Calu3 (cell line): ENCODE data around the gene TENT5C. TPM values are rescaled to one million over a fixed set of nuclear protein-coding genes. Genes with fewer than 3 reads are reported as not detected.

Experiments used
- BruUV-seq: library from RNA; stranded (reverse); fragments of 400-500 nt; replicated peaks from 2 replicates; lab custom pipeline; 2021; lab: Mats Ljungman, UMichigan
- CTCF ChIA-PET: fragments of 300-600 bp; sonication (Branson Sonifier 250); formaldehyde crosslinking; loops from one replicate; lab custom pipeline; 2022; ENCODE audit warnings: antibody characterized with exemption; lab: Charles Lee
- DNase-seq: peaks from one replicate; pipeline ENCODE4 v3.0.0; 2022
- H3K27ac Mint-ChIP-seq: one replicate; pipeline ENCODE4 v1.8.0; 2022; ENCODE audit warnings: mixed read lengths; ENCODE audit not compliant: unreplicated experiment
- H3K27me3 Mint-ChIP-seq: one replicate; pipeline ENCODE4 v1.8.0; 2022; ENCODE audit warnings: mixed read lengths; ENCODE audit not compliant: unreplicated experiment
- H3K36me3 Mint-ChIP-seq: one replicate; pipeline ENCODE4 v1.8.0; 2022; ENCODE audit warnings: mild to moderate bottlenecking, moderate library complexity, mixed read lengths; ENCODE audit not compliant: insufficient read depth, unreplicated experiment
- H3K4me1 Mint-ChIP-seq: one replicate; pipeline ENCODE4 v1.8.0; 2022; ENCODE audit warnings: mild to moderate bottlenecking, low read depth, mixed read lengths; ENCODE audit not compliant: unreplicated experiment
- H3K4me3 Mint-ChIP-seq: one replicate; pipeline ENCODE4 v1.8.0; 2022; ENCODE audit warnings: mild to moderate bottlenecking, low read depth, moderate library complexity, mixed read lengths; ENCODE audit not compliant: unreplicated experiment
- H3K9me3 Mint-ChIP-seq: one replicate; pipeline ENCODE4 v1.8.0; 2022; ENCODE audit warnings: low read depth, mixed read lengths; ENCODE audit not compliant: unreplicated experiment
- CTCF ChIP-seq: fragments of 200-600 bp; IDR thresholded peaks from one replicate; pipeline ENCODE4 v1.8.0; 2022; ENCODE audit warnings: antibody characterized with exemption; ENCODE audit not compliant: unreplicated experiment
- intact Hi-C: fragments of 100-400 bp; cut with micrococcal nuclease; formaldehyde crosslinking; loops from one replicate; pipeline ENCODE4 v1.10.0; 2022; ENCODE audit not compliant: unreplicated experiment
- total RNA-seq: library from RNA; stranded (reverse); gene quantifications from 2 replicates; pipeline ENCODE4 v1.2.3, GENCODE V29; 2022

TENT5C gene
- total RNA-seq, 1 experiment from 2014 or later = 0.28 TPM

- DNase-seq = no peak
- no TSS peak for BruUV-seq
- no peaks in the 10 kb centered on the region for H3K4me1 Mint-ChIP-seq
- H3K27ac Mint-ChIP-seq = no peak overlapping the region
- H3K27me3 Mint-ChIP-seq = peaks cover 19% of the 10 kb centered on the region
- no peaks in the 10 kb centered on the region for H3K9me3 Mint-ChIP-seq
- no peak overlapping the region for H3K4me3 Mint-ChIP-seq
- intact Hi-C loops = loop anchor here (10.0 kb wide), 1 partner anchor 135 kb away; no protein-coding TSS in a partner anchor
- CTCF ChIA-PET = no interaction called here
- no peak for TF ChIP-seq CTCF
- H3K36me3 Mint-ChIP-seq = no peaks in the 10 kb centered on the region
Measured at GRCh38 chr1:117669572-117669971, 63.7 kb downstream of the TENT5C start.

GRCh38 chr1:117670976-117671780 is 65.3 kb downstream of the TENT5C start:
- Mint-ChIP-seq H3K4me3 (no peak overlapping the region), H3K4me1 (no peaks in the 10 kb centered on the region), H3K27ac (no peak overlapping the region), H3K27me3 (peaks cover 17% of the 10 kb centered on the region), H3K9me3 (no peaks in the 10 kb centered on the region), H3K36me3 (no peaks in the 10 kb centered on the region)
- TF ChIP-seq CTCF = no peak
- BruUV-seq = no TSS peak
- no peak for DNase-seq
- CTCF ChIA-PET = no interaction called here
- intact Hi-C loops = no loop called here

- H3K4me3 Mint-ChIP-seq = no peak overlapping the region
- no peak overlapping the region for H3K27ac Mint-ChIP-seq
- CTCF ChIA-PET = no interaction called here
- no peak for DNase-seq
- no peaks in the 10 kb centered on the region for H3K9me3 Mint-ChIP-seq
- no peak for TF ChIP-seq CTCF
- no TSS peak for BruUV-seq
- intact Hi-C loops = no loop called here
- no peaks in the 10 kb centered on the region for H3K36me3 Mint-ChIP-seq
- no peaks in the 10 kb centered on the region for H3K4me1 Mint-ChIP-seq
- peaks cover 14% of the 10 kb centered on the region for H3K27me3 Mint-ChIP-seq
Measured at GRCh38 chr1:117671781-117672501, 66.1 kb downstream of the TENT5C start.

- no peaks in the 10 kb centered on the region for H3K4me1 Mint-ChIP-seq
- DNase-seq = no peak
- TF ChIP-seq CTCF = no peak
- H3K36me3 Mint-ChIP-seq = no peaks in the 10 kb centered on the region
- H3K27ac Mint-ChIP-seq = no peak overlapping the region
- intact Hi-C loops = no loop called here
- no peak overlapping the region for H3K4me3 Mint-ChIP-seq
- no peaks in the 10 kb centered on the region for H3K9me3 Mint-ChIP-seq
- BruUV-seq = no TSS peak
- CTCF ChIA-PET = no interaction called here
- H3K27me3 Mint-ChIP-seq = peaks cover 14% of the 10 kb centered on the region
Measured at GRCh38 chr1:117672756-117673155, 66.9 kb downstream of the TENT5C start.
